Vagina (tissue), 2 donors: ENCODE data around the gene DLX2. TPM values are rescaled to one million over a fixed set of nuclear protein-coding genes. Genes with fewer than 3 reads are reported as not detected.
"Not testable (repeated sequence)": the region's sequence is repeated elsewhere in the genome, so short reads cannot be mapped to it uniquely, and the experiment has no call there.

Source experiments
- DNase-seq, 2 donors: peaks; one replicate each; pipeline ENCODE4 v3.0.0-alpha.2; 2017; ENCODE audit errors: extremely low spot score in 2 of 2
- H3K27ac ChIP-seq: fragments of 200-600 bp; sonication (generic); one replicate; pipeline ENCODE4 v1.5.1; 2019
- H3K27me3 ChIP-seq: fragments of 200-600 bp; sonication (generic); one replicate; pipeline ENCODE4 v1.5.1; 2019
- H3K36me3 ChIP-seq, 2 donors: fragments of 200-600 bp; sonication (generic); one replicate each; pipeline ENCODE4 v1.5.1; 2017 to 2019
- H3K4me1 ChIP-seq: fragments of 200-600 bp; sonication (generic); one replicate; pipeline ENCODE4 v1.5.1; 2019
- H3K4me3 ChIP-seq, 2 donors: fragments of 200-600 bp; sonication (generic); 1 replicate in 1 of 2; 2 replicates in 1 of 2; pipeline ENCODE4 v1.5.1; 2016 to 2019
- H3K9me3 ChIP-seq: fragments of 200-600 bp; sonication (generic); one replicate; pipeline ENCODE4 v1.5.1; 2019
- POLR2A ChIP-seq, 2 donors: fragments of 450-650 bp; IDR thresholded peaks; one replicate each; pipeline ENCODE4 v1.6.1; 2017; ENCODE audit warnings: antibody characterized with exemption in 2 of 2, mild to moderate bottlenecking in 2 of 2, moderate library complexity in 2 of 2
- POLR2AphosphoS5 ChIP-seq, 2 donors: sonication (generic); formaldehyde crosslinking; IDR thresholded peaks; one replicate each; pipeline ENCODE4 v1.9.0; 2017; ENCODE audit warnings: antibody characterized with exemption in 2 of 2, mild to moderate bottlenecking in 2 of 2, low read depth in 1 of 2; ENCODE audit not compliant: insufficient read depth in 1 of 2
- intact Hi-C: fragments of 100-400 bp; cut with DNase I; formaldehyde crosslinking; loops from one replicate; pipeline ENCODE4 v1.15.1; 2023
- total RNA-seq: library from RNA; depleted of rRNA; stranded (reverse); fragments of >200 nt; gene quantifications from one replicate; pipeline ENCODE4 v1.2.3, GENCODE V29; 2016
- TF ChIP-seq, protein P1 (sequence below), 3 experiments: fragments of 450-650 bp in 2 of 3; fragments of 200-600 bp in 1 of 3; sonication (generic) in 1 of 3; IDR thresholded peaks; one replicate each; pipeline ENCODE4 v1.5.1; 2017 to 2019; ENCODE audit warnings: antibody characterized with exemption in 3 of 3, mild to moderate bottlenecking in 2 of 3, moderate library complexity in 2 of 3

Gene DLX2
- total RNA-seq, 1 donor from 2014 or later: not detected

DNA sequence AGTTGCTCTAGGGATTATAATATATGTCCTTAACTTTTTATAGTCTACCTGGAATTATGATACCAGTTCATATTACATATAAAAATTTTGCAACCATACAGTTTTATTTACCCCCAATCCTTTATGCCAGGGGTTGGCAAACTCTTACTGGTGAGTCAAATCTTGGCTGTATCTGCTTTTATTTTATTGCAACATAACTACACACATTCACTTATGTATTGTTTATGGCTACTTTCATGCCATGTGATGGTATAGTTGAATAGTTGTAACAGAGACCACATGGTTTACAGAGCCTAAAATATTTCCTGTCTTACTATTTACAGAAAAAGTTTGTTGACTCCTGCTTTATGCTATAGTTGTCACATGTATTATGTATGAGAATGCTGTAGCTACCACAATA, 25.8 kb upstream of the DLX2 start:
- no peaks in the 10 kb centered on the region for H3K27me3 ChIP-seq
- H3K9me3 ChIP-seq: no peaks in the 10 kb centered on the region
- intact Hi-C loops: no loop called here
- no peaks in the 10 kb centered on the region for H3K4me1 ChIP-seq
- H3K27ac ChIP-seq: no peak overlapping the region
- no peaks in the 10 kb centered on the region for H3K36me3 ChIP-seq
- DNase-seq: no peak
- no peak overlapping the region for H3K4me3 ChIP-seq
- TF ChIP-seq POLR2A (IDR thresholded peaks at IDR 0.05): no peak
- TF ChIP-seq, protein P1, sequence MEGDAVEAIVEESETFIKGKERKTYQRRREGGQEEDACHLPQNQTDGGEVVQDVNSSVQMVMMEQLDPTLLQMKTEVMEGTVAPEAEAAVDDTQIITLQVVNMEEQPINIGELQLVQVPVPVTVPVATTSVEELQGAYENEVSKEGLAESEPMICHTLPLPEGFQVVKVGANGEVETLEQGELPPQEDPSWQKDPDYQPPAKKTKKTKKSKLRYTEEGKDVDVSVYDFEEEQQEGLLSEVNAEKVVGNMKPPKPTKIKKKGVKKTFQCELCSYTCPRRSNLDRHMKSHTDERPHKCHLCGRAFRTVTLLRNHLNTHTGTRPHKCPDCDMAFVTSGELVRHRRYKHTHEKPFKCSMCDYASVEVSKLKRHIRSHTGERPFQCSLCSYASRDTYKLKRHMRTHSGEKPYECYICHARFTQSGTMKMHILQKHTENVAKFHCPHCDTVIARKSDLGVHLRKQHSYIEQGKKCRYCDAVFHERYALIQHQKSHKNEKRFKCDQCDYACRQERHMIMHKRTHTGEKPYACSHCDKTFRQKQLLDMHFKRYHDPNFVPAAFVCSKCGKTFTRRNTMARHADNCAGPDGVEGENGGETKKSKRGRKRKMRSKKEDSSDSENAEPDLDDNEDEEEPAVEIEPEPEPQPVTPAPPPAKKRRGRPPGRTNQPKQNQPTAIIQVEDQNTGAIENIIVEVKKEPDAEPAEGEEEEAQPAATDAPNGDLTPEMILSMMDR (IDR thresholded peaks at IDR 0.05): no peak
- no peak for TF ChIP-seq POLR2AphosphoS5 (IDR thresholded peaks at IDR 0.05; ENCODE audit: insufficient read depth in 1 of 2, low read depth in 1 of 2)

DNA sequence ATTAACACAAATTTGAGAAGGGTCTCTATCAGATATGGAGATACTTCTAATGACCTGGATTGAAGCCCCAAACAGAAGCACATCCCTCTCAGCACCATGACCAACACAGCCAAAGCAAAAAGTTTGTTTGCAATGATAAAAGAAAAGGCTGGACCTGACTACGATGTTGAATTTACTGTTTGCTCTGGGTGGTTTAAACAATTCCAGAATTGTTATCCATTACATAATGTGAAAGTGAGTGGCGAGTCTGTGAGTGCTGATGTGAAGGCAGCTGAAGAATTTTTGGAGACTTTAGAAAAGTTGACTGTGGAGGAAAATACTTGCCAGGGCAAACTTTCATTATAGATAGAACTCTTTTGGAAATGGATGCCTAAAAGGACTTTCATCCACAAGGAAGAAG, 17.4 kb upstream of the DLX2 start:
- H3K4me3 ChIP-seq: no peak overlapping the region
- no peaks in the 10 kb centered on the region for H3K4me1 ChIP-seq
- intact Hi-C loops: no loop called here
- no peaks in the 10 kb centered on the region for H3K9me3 ChIP-seq
- H3K27ac ChIP-seq: no peak overlapping the region
- H3K36me3 ChIP-seq: no peaks in the 10 kb centered on the region
- no peak for TF ChIP-seq POLR2A (IDR thresholded peaks at IDR 0.05)
- TF ChIP-seq POLR2AphosphoS5 (IDR thresholded peaks at IDR 0.05; ENCODE audit: insufficient read depth in 1 of 2, low read depth in 1 of 2): no peak
- TF ChIP-seq, protein P1 (IDR thresholded peaks at IDR 0.05): no peak
- no peaks in the 10 kb centered on the region for H3K27me3 ChIP-seq
- no peak for DNase-seq

DNA sequence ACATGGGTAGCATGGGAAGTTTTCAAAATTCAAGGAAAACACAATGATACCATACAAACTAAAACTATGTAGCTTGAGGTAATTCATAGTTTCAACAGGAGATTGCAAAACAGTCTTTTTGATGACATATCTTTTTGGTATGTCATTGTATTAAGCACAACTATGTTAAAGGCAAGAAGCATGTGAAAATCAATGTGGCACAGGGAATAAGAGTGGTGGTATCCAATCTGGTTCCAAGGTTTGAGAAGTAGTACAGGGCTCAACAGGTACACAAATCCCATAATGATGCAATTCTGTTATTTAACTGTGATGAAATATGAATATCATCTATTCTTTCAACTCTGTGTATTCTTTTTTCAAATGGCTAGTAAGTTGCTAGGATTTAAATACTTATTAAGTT, 16.4 kb upstream of the DLX2 start:
- Histone ChIP-seq H3K4me3 (no peak overlapping the region), H3K9me3 (no peaks in the 10 kb centered on the region), H3K36me3 (no peaks in the 10 kb centered on the region), H3K27ac (no peak overlapping the region), H3K4me1 (no peaks in the 10 kb centered on the region), H3K27me3 (no peaks in the 10 kb centered on the region)
- intact Hi-C loops: no loop called here
- TF ChIP-seq POLR2A (IDR thresholded peaks at IDR 0.05) (no peak), POLR2AphosphoS5 (IDR thresholded peaks at IDR 0.05; ENCODE audit: insufficient read depth in 1 of 2, low read depth in 1 of 2) (no peak)
- TF ChIP-seq, protein P1 (IDR thresholded peaks at IDR 0.05): no peak
- DNase-seq: no peak

DNA sequence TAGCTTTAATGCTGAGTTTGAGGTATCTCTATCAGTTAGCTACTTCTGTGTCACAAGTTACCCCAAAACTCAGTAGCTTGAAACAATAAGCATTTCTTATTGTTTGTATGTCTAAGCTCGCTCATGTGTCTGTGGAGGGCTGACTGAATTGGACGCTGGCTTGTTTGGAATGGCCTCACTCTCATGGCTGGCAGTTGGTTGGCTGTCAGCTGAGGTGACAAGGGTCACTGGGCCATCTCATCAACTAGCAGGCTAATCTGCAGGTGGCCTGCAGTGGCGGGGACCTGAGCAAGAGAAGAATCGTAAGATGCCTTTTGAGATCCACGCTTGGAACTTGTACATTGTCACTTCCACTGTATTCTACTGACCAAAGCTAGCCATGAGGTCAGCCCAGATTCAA, 13.4 kb upstream of the DLX2 start:
- Histone ChIP-seq H3K27me3 (no peaks in the 10 kb centered on the region), H3K9me3 (no peaks in the 10 kb centered on the region), H3K4me3 (no peak overlapping the region), H3K36me3 (no peaks in the 10 kb centered on the region), H3K27ac (no peak overlapping the region), H3K4me1 (no peaks in the 10 kb centered on the region)
- DNase-seq: no peak
- TF ChIP-seq, protein P1 (IDR thresholded peaks at IDR 0.05): no peak
- no peak for TF ChIP-seq POLR2AphosphoS5 (IDR thresholded peaks at IDR 0.05; ENCODE audit: insufficient read depth in 1 of 2, low read depth in 1 of 2)
- TF ChIP-seq POLR2A (IDR thresholded peaks at IDR 0.05): no peak
- intact Hi-C loops: no loop called here

DNA sequence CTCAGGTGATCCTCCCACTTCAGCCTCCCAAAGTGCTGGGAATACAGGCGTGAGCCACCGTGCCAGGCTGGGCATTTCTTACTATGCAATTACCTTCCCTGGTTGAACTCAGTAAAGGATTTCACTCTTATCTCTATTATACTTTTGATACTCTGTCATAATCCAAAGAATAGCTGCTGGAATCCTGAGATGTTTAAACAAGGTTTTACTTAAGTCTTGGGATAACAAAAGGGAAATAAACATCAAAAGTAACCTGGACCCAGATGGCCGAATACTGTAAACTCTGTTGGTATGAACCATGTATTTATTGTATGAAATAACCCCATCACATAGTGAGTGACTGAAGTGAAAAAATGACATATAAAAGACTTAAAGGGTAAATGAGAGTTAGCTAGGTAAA, 11.9 kb upstream of the DLX2 start:
- H3K36me3 ChIP-seq: no peaks in the 10 kb centered on the region
- no peak for DNase-seq
- no peak overlapping the region for H3K4me3 ChIP-seq
- H3K27ac ChIP-seq: no peak overlapping the region
- H3K4me1 ChIP-seq: no peaks in the 10 kb centered on the region
- H3K27me3 ChIP-seq: no peaks in the 10 kb centered on the region
- TF ChIP-seq, protein P1 (IDR thresholded peaks at IDR 0.05): no peak
- TF ChIP-seq POLR2AphosphoS5 (IDR thresholded peaks at IDR 0.05; ENCODE audit: insufficient read depth in 1 of 2, low read depth in 1 of 2) (no peak), POLR2A (IDR thresholded peaks at IDR 0.05) (no peak)
- no peaks in the 10 kb centered on the region for H3K9me3 ChIP-seq
- intact Hi-C loops: no loop called here

DNA sequence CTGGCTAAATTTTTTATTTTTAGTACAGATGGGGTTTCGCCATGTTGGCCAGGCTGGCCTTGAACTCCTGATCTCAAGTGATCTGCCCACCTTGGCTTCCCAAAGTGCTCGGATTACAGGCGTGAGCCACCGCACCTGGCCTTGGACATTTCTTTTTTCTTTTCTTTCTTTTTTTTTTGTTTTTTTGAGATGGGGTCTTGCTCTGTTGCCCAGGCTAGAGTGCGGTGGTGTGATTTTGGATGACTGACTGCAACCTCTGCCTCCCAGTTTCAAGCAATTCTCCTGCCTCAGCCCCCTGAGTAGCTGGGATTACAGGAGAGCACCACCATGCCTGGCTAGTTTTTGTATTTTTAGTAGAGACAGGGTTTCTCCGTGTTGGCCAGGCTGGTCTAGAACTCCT, 11.5 kb upstream of the DLX2 start:
- H3K27ac ChIP-seq, DNase-seq, H3K4me3 ChIP-seq, H3K36me3 ChIP-seq, intact Hi-C loops, H3K9me3 ChIP-seq, H3K4me1 ChIP-seq, H3K27me3 ChIP-seq: not testable (repeated sequence)
